ENCODE measurements around the gene TACO1. TPM values are rescaled to one million over a fixed set of nuclear protein-coding genes. Genes with fewer than 3 reads are reported as not detected.

TACO1 gene
- total and polyA plus RNA-seq, 12 donors: 33.1 to 52.3 (median 45.2) TPM

DNA sequence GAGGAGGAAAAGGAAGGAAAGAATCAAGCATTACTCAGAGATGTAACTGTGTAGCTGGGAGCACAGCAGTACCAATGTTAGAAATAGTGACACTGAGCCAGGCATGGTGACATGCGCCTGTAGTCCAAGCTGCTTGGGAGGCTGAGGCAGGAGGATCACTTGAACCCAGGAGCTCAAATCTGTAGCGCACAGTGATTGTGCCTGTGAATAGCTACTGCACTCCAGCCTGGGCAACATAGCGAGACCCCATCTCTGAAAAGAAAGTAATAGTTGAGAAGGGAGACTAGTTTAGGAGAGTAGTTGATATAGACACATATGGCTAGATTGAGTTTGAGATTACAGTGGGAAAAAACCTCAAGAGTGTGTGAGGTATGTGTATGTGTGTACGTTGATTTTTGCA lies 39.3 kb downstream of the TACO1 start:
- no peak overlapping the region for H3K4me3 ChIP-seq
- DNase-seq (no peak), ATAC-seq (no peak)
- WGBS, 2 donors: 87 to 97% methylated on average over 4 of the region's 4 CpGs
- no peaks in the 10 kb centered on the region for H3K27me3 ChIP-seq
- no peak overlapping the region for H3K27ac ChIP-seq
- H3K9me3 ChIP-seq: no peaks in the 10 kb centered on the region
- intact Hi-C loops (cut with DNase I): loop anchor here in 1 of 10 donors (1.0 kb wide), 1 partner anchor 34 kb away; no protein-coding TSS in a partner anchor
- H3K36me3 ChIP-seq: peaks cover 0 to 85% (median 24%) of the 10 kb centered on the region in 9 donors
- peaks cover 0 to 77% (median 51%) of the 10 kb centered on the region in 9 donors for H3K4me1 ChIP-seq
- TF ChIP-seq, protein P1, sequence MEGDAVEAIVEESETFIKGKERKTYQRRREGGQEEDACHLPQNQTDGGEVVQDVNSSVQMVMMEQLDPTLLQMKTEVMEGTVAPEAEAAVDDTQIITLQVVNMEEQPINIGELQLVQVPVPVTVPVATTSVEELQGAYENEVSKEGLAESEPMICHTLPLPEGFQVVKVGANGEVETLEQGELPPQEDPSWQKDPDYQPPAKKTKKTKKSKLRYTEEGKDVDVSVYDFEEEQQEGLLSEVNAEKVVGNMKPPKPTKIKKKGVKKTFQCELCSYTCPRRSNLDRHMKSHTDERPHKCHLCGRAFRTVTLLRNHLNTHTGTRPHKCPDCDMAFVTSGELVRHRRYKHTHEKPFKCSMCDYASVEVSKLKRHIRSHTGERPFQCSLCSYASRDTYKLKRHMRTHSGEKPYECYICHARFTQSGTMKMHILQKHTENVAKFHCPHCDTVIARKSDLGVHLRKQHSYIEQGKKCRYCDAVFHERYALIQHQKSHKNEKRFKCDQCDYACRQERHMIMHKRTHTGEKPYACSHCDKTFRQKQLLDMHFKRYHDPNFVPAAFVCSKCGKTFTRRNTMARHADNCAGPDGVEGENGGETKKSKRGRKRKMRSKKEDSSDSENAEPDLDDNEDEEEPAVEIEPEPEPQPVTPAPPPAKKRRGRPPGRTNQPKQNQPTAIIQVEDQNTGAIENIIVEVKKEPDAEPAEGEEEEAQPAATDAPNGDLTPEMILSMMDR (IDR thresholded peaks at IDR 0.05): no peak

- intact Hi-C loops (cut with DNase I): no loop called here
- peak in 1 of 2 donors; percentile 40 for DNase-seq
- Histone ChIP-seq H3K36me3 (peaks cover 0 to 78% (median 15%) of the 10 kb centered on the region in 9 donors), H3K4me3 (no peak overlapping the region), H3K4me1 (peaks cover 0 to 77% (median 44%) of the 10 kb centered on the region in 9 donors), H3K9me3 (no peaks in the 10 kb centered on the region), H3K27ac (peak overlapping the region in 5 of 10 donors; percentile 22 to 78 (median 41)), H3K27me3 (no peaks in the 10 kb centered on the region)
- TF ChIP-seq, protein P1 (IDR thresholded peaks at IDR 0.05): no peak
- peak; percentile 59 to 80 (median 70) for ATAC-seq
- WGBS, 2 donors: 80 to 85% methylated on average over 4 of the region's 4 CpGs
Measured at GRCh38 chr17:63641692-63642448, 41.2 kb downstream of the TACO1 start.

- H3K27ac ChIP-seq: peak overlapping the region in 5 of 10 donors; percentile 30 to 78 (median 72)
- H3K4me3 ChIP-seq: no peak overlapping the region
- H3K9me3 ChIP-seq: no peaks in the 10 kb centered on the region
- 94 to 95% methylated on average over 7 of the region's 7 CpGs for WGBS, 2 donors
- peaks cover 0 to 82% (median 20%) of the 10 kb centered on the region in 9 donors for H3K36me3 ChIP-seq
- TF ChIP-seq, protein P1 (IDR thresholded peaks at IDR 0.05): no peak
- no peaks in the 10 kb centered on the region for H3K27me3 ChIP-seq
- ATAC-seq (no peak), DNase-seq (no peak)
- intact Hi-C loops (cut with DNase I): no loop called here
- peaks cover 0 to 97% (median 40%) of the 10 kb centered on the region in 9 donors for H3K4me1 ChIP-seq
Measured at GRCh38 chr17:63644846-63645245, 44.2 kb downstream of the TACO1 start.

DNA sequence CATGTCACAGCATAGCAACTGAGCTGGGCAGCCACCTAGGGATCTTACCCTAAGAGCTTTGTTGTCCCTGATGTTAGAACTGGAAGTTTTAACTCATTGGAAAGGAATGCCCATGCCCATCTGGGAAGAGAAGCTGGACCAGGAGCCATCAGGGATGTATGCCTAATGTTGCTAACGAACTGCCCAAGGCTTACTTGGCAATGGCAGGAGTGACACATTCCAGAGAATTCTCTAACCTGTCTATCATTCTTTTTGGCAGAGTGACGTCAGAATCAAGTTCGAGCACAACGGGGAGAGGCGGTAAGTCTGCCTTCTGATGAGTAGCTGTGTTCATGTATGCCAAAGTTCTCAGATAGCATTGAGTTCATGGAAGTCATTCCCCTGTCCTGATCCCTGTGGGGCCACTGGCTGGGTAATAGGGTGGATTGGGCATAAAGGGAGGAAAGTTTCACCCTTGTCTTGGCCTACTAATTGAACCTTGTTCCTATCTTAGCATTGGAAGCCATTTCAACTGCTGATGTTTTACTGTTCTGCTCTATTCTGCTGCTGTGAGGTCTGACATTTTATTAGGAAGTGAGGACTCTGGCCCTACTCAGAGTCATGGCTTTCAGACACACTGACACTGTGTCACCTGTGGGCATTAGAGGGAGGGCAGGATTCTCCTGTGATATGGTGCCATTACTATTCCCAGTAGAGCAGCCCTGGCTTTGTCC lies 45.2 kb downstream of the TACO1 start:
- Histone ChIP-seq H3K36me3 (peaks cover 0 to 84% (median 20%) of the 10 kb centered on the region in 9 donors), H3K27ac (peak overlapping the region in 6 of 10 donors; percentile 30 to 78 (median 69)), H3K27me3 (no peaks in the 10 kb centered on the region), H3K4me3 (no peak overlapping the region), H3K9me3 (no peaks in the 10 kb centered on the region), H3K4me1 (peaks cover 0 to 92% (median 40%) of the 10 kb centered on the region in 9 donors)
- intact Hi-C loops (cut with DNase I): no loop called here
- ATAC-seq (peak in 6 of 8 donors; percentile 29 to 87 (median 56)), DNase-seq (no peak)
- WGBS, 2 donors: 51 to 72% methylated on average over 5 of the region's 5 CpGs
- TF ChIP-seq, protein P1 (IDR thresholded peaks at IDR 0.05): no peak

Measured in heart right ventricle (tissue), 16 donors.